HPDE6-E6E7 (cell line): ENCODE results near the gene YWHAH.

Experiments used
- DNase-seq: peaks from one replicate; pipeline ENCODE4 v3.0.0; 2011; ENCODE audit warnings: missing footprints; ENCODE audit errors: extremely low spot score

The YWHAH gene

GRCh38 chr22:31923136-31923535 is 21.2 kb upstream of the YWHAH start:
- DNase-seq, result no peak

DNA sequence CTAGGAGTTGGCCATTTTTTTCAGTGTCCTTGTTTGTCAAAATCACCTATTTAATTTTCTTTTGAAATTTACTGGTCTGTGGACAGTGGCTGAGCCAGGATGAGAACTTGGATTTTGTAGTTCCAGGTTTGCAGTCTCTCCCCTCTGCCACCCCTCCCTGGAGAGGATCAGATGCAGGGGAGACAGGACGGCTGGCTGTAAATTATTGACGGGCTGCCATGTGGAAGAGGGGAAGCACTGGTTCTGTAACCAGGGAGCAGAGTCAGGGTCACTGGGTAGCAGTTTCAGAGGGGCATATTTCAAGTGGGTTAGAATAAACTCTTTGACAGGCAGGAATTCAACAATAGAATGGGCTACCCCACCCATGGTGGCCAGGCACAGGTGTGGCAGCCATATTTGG is 20.6 kb upstream of the YWHAH start:
- no peak for DNase-seq

GRCh38 chr22:31925056-31925455 is 19.3 kb upstream of the YWHAH start:
- no peak for DNase-seq

DNA sequence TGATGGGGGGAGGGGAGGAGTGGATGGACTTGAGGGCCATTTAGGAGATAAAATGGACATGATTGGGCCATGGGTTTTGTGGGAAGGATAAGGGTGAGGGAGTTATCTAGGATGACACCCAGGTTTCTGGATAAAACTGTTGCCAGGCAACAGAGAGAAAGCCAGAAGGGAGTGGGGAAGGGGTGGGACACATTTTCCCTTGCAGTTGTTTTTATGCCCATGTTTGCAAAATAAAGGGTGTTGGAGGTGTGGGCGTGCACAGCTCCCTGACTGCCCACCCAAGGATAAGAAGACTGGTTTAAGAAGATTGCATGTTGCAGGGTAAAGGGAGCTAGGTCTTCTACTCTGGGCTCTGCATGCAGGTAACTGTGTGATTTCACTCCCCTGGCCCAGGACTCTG is 18.3 kb upstream of the YWHAH start:
- DNase-seq, result no peak

- DNase-seq, result no peak
Observed at GRCh38 chr22:31926969-31927368, 17.4 kb upstream of the YWHAH start.

GRCh38 chr22:31927562-31927961 is 16.8 kb upstream of the YWHAH start:
- DNase-seq, result no peak

- DNase-seq, result no peak
Observed at GRCh38 chr22:31929167-31929930, 15.0 kb upstream of the YWHAH start.

GRCh38 chr22:31932863-31933262 is 11.5 kb upstream of the YWHAH start:
- no peak for DNase-seq

DNA sequence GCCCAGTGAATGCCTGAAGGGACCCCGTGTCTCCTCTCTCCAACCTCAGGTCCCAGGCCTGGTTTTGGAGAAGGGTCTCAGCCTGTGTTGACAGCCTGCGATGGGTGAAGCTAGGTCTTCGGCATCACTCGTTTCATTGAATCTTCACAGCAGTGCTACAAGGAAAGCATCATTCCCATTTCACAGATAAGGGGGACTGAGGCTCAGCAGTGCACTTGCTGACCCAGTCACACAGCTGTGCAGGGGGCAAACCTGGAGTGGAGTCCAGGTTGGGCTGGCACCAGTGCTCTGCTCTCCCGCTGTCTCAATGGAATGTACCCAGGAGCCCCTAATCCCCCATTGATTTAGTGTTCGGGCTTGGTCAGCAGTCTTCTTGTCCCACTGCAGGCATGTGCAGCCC is 10.9 kb upstream of the YWHAH start:
- DNase-seq, result no peak

DNA sequence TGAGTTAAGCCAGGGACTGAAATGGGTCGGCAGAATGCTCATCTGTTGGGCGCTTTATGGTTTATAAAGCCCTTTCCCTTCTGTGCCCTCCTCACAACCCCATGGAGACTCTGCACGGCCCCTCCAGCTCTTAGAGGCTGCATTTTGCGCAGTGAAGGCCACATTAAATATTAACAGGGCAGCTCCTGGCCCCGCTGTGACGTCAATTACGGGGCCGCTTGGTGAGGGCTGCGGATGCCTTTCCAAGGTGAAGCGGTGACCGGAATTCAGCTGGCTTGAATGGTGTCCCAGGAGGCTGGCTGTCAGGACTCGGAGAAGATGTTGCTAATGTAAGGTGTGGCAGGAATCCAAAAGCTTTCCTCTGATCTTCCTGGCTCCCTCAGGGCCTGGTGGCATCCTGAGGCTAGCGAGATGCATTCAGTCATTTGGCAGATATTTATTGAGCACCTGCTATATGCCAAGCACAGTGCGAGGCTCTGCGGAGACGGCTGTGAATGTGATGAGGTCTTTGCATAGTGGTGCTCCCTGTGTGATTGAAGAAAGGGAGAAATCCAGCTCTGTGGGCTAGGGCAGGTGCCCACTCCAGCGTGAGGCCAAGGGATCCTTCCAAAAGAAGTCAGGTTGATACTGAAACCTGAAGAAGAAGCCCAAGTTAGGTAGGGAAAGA is 10.4 kb upstream of the YWHAH start:
- no peak for DNase-seq

GRCh38 chr22:31935961-31936635 is 8.2 kb upstream of the YWHAH start:
- no peak for DNase-seq

DNA sequence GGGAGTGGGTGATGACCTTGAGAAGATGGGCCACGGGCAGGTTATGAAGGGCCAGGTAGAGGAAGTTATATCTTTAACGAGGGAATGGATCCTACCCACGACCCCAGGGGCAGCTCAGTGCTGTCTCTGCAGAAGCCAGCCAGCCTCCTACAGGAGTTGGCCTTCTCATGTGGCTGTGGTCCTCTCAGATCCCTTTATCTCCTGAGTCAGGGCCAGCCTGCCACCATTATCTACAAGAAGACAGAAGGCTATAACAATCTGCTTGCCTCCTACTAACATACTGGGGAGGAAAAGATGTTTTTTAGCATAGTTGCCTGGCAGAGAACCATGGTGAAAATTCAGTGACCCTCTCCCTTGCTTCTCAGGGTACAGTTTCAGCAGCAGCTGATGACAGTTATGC is 7.0 kb upstream of the YWHAH start:
- no peak for DNase-seq

DNA sequence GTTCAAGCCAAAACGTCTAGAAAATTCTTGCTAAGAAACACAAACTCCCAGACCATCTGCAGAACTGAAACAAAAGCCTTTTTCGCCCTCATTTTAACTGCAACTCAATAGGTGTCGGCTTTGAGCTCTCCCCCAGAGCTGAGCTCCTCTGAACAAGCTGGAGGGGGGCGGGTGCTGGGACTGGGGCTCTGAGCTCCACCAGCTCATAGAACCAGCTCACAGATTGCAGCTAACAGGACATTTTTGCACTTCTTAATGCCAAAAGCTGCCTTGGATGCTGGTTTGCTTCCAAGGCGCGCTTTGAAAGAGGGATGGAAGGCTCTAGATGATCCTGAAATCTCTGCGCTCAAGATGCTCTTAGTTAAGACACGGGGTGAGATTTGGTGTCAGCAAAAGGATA is 6.0 kb upstream of the YWHAH start:
- no peak for DNase-seq

DNA sequence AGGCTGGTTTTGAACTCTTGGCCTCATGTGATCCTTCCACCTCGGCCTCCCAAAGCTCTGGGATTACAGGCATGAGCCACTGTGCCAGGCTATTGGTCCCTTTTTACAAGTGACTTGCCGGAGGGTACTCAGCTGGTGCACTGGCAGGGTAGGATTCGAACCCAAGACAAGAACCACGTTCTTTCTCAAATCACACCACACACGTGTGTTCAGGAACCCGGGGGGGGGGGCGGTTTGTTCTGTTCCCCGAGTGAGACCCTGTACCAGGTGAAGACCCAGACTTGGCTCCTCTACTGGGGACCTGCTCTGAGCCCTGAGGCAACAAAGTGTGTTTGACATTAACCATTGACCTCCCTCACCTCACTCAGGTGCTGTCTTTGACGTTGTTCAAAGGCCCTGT is 3.8 kb upstream of the YWHAH start:
- no peak for DNase-seq

DNA sequence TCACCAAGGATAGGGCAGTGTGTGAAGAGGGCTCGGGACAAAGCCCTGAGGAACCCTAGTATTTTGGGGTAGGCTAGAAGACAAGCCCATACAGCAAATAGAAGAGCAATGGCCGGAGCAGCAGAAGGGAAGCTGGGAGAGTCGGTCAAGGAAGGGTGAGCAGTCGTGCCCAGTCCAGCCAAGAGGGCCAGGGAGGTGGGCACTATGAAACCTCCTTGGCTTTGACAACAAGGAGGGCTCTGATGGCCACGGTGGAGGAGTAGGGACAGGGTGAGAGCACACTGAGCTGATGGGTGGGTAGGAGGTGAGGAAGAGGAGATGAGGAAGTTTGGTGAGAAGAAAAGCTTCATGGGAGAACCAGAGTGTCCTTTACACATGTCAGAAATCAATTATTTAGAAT is 2.2 kb upstream of the YWHAH start:
- no peak for DNase-seq

GRCh38 chr22:31943206-31943977 is 943 bp upstream of the YWHAH start:
- no peak for DNase-seq

GRCh38 chr22:31944700-31945442 is 536 bp downstream of the YWHAH start:
- no peak for DNase-seq

GRCh38 chr22:31945443-31945855 is 1.1 kb downstream of the YWHAH start:
- no peak for DNase-seq

DNA sequence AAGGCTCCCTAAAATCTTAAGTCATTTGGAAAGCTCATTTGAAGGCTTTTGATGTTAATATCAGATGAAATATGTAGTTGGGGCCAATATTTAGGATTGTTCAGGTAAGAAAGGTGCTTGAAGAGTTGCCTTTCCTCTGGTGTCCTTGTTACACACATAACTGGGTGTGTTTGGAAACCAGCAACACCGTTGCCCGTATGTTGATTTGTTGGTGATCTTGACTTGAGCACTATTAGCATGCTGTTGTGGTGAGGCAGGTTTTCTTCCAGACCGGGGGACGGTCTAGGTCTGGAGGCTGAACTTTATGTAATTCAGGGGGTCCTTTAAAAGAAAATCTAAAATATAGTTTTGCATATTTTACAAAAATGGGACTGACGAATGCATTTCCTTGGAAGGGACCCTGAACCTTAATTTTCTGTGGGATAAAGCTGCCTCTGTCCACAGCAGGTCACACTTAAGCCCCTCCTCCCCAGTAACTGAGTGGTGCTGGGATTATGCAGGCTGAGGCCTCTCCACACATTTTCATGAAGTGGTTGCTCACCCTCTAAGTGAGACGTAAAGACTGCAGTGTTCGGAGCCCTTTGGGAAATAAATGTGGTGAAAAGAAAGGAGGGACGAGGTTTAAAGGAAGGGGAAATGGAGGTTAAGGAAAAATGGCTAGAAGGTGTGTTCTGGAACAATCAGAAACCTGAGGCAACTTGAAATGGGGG is 1.8 kb downstream of the YWHAH start:
- no peak for DNase-seq

DNA sequence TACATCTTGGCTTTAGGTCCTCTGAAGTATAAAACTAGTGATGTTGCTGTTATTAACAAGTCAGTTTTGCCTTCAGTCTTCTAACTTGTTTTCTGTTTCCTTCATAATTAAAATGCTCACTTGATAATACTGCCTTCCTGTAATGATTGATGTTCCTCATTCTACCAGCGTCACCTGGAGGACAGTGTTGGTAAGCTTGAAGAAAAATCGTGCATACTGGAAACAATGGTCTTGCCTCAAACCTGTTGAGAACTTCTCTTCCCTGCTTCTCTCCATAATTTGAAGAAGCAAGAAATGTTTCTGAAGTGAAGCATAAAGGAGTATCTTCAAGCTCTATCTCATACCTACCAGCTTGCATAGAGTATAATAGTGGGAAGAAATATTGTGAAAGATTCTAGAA is 3.0 kb downstream of the YWHAH start:
- no peak for DNase-seq

DNA sequence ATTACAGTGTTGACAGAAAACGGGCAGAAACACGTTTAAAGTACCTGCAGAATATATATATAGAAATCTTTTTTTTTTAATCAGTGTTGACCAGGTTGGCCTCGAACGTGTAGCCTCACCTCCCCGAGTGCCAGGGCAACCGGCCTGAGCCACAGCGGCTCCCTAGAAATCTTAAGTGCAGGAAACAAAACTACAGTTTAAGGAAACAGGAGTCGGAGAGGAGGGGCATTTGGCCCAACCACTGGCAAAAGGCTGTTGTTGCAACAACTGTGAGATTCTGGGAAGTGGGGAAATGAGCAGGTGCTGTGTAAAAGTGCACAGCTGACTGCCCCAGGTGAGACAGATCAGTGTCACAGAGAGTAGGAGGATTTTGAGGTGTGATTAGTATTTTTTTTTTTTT is 3.7 kb downstream of the YWHAH start:
- no peak for DNase-seq
